Measurements from ENCODE around the gene SKI. TPM values are rescaled to one million over a fixed set of nuclear protein-coding genes. Genes with fewer than 3 reads are reported as not detected.

Gene SKI
- total and polyA plus RNA-seq, 2 experiments from 2014 or later = 9.3 to 66.8 TPM

DNA sequence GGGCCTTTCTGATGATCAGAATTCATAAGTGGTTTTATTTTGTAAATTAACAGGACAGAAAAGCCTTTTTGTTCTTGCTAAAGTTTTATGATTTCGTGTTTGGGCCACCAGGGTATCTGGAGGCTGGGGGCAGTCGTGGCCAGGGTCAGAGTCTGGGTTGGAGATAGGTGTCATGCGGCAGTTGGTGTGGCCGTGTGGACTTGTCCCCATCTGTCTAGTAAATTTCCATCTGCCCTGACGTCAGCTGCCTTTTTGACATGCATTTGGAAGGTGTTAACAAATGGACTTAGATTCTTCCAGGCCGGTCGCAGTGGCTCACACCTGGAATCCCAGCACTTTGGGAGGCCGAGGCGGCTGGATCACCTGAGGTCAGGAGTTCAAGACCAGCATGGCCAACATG is 56.8 kb downstream of the SKI start (continued):
- TF ChIP-seq, protein P1, sequence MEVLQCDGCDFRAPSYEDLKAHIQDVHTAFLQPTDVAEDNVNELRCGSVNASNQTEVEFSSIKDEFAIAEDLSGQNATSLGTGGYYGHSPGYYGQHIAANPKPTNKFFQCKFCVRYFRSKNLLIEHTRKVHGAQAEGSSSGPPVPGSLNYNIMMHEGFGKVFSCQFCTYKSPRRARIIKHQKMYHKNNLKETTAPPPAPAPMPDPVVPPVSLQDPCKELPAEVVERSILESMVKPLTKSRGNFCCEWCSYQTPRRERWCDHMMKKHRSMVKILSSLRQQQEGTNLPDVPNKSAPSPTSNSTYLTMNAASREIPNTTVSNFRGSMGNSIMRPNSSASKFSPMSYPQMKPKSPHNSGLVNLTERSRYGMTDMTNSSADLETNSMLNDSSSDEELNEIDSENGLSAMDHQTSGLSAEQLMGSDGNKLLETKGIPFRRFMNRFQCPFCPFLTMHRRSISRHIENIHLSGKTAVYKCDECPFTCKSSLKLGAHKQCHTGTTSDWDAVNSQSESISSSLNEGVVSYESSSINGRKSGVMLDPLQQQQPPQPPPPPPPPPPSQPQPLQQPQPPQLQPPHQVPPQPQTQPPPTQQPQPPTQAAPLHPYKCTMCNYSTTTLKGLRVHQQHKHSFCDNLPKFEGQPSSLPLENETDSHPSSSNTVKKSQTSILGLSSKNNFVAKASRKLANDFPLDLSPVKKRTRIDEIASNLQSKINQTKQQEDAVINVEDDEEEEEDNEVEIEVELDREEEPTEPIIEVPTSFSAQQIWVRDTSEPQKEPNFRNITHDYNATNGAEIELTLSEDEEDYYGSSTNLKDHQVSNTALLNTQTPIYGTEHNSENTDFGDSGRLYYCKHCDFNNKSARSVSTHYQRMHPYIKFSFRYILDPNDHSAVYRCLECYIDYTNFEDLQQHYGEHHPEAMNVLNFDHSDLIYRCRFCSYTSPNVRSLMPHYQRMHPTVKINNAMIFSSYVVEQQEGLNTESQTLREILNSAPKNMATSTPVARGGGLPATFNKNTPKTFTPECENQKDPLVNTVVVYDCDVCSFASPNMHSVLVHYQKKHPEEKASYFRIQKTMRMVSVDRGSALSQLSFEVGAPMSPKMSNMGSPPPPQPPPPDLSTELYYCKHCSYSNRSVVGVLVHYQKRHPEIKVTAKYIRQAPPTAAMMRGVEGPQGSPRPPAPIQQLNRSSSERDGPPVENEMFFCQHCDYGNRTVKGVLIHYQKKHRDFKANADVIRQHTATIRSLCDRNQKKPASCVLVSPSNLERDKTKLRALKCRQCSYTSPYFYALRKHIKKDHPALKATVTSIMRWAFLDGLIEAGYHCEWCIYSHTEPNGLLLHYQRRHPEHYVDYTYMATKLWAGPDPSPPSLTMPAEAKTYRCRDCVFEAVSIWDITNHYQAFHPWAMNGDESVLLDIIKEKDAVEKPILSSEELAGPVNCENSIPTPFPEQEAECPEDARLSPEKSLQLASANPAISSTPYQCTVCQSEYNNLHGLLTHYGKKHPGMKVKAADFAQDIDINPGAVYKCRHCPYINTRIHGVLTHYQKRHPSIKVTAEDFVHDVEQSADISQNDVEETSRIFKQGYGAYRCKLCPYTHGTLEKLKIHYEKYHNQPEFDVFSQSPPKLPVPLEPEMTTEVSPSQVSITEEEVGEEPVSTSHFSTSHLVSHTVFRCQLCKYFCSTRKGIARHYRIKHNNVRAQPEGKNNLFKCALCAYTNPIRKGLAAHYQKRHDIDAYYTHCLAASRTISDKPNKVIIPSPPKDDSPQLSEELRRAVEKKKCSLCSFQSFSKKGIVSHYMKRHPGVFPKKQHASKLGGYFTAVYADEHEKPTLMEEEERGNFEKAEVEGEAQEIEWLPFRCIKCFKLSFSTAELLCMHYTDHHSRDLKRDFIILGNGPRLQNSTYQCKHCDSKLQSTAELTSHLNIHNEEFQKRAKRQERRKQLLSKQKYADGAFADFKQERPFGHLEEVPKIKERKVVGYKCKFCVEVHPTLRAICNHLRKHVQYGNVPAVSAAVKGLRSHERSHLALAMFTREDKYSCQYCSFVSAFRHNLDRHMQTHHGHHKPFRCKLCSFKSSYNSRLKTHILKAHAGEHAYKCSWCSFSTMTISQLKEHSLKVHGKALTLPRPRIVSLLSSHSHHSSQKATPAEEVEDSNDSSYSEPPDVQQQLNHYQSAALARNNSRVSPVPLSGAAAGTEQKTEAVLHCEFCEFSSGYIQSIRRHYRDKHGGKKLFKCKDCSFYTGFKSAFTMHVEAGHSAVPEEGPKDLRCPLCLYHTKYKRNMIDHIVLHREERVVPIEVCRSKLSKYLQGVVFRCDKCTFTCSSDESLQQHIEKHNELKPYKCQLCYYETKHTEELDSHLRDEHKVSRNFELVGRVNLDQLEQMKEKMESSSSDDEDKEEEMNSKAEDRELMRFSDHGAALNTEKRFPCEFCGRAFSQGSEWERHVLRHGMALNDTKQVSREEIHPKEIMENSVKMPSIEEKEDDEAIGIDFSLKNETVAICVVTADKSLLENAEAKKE (CRISPR knock-in tag; IDR thresholded peaks at IDR 0.05) = no peak
- no peak for TF ChIP-seq POLR2AphosphoS5 (IDR thresholded peaks at IDR 0.05; ENCODE audit: low read depth)
- TF ChIP-seq, protein P2, sequence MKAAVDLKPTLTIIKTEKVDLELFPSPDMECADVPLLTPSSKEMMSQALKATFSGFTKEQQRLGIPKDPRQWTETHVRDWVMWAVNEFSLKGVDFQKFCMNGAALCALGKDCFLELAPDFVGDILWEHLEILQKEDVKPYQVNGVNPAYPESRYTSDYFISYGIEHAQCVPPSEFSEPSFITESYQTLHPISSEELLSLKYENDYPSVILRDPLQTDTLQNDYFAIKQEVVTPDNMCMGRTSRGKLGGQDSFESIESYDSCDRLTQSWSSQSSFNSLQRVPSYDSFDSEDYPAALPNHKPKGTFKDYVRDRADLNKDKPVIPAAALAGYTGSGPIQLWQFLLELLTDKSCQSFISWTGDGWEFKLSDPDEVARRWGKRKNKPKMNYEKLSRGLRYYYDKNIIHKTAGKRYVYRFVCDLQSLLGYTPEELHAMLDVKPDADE (IDR thresholded peaks at IDR 0.05) = no peak
- no peak for TF ChIP-seq STAT1 (IDR thresholded peaks at IDR 0.05; ENCODE audit: unreplicated experiment)
- TF ChIP-seq NANOG (IDR thresholded peaks at IDR 0.05; ENCODE audit: borderline replicate concordance) = no peak
- TF ChIP-seq, protein P3, sequence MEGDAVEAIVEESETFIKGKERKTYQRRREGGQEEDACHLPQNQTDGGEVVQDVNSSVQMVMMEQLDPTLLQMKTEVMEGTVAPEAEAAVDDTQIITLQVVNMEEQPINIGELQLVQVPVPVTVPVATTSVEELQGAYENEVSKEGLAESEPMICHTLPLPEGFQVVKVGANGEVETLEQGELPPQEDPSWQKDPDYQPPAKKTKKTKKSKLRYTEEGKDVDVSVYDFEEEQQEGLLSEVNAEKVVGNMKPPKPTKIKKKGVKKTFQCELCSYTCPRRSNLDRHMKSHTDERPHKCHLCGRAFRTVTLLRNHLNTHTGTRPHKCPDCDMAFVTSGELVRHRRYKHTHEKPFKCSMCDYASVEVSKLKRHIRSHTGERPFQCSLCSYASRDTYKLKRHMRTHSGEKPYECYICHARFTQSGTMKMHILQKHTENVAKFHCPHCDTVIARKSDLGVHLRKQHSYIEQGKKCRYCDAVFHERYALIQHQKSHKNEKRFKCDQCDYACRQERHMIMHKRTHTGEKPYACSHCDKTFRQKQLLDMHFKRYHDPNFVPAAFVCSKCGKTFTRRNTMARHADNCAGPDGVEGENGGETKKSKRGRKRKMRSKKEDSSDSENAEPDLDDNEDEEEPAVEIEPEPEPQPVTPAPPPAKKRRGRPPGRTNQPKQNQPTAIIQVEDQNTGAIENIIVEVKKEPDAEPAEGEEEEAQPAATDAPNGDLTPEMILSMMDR (conservative IDR thresholded peaks at IDR 0.05; ENCODE audit: low read depth in 2 of 2) = no peak
- TF ChIP-seq ZNF114 (CRISPR knock-in tag; IDR thresholded peaks at IDR 0.05) = no peak
- TF ChIP-seq JUNB (IDR thresholded peaks at IDR 0.05; ENCODE audit: unreplicated experiment) = no peak

Data from GM23338 (cell line).